Measurements from ENCODE around the gene NMT1.

- no peak for TF ChIP-seq EZH2 (IDR thresholded peaks at IDR 0.05; ENCODE audit: borderline replicate concordance)
- no peak for TF ChIP-seq CTCF (IDR thresholded peaks at IDR 0.05; ENCODE audit: poor library complexity)
- no peak for TF ChIP-seq EZH2phosphoT487 (IDR thresholded peaks at IDR 0.05; ENCODE audit: low read depth, severe bottlenecking, unreplicated experiment)
These were observed 12.4 kb downstream of the NMT1 start for GRCh38 chr17:45073414-45074070.
